Thyroid gland (tissue), 4 donors: ENCODE results near the gene HK3. TPM values are rescaled to one million over a fixed set of nuclear protein-coding genes. Genes with fewer than 3 reads are reported as not detected.

ENCODE experiments used
- DNase-seq, 2 donors: peaks; one replicate each; pipeline ENCODE4 v3.0.0-alpha.2; 2019
- H3K27ac ChIP-seq, 3 donors: fragments of 200-600 bp; sonication (generic); 1 replicate in 2 of 3; 2 replicates in 1 of 3; pipeline ENCODE4 v1.5.1; 2016 to 2019; ENCODE audit warnings: mild to moderate bottlenecking in 1 of 3, moderate library complexity in 1 of 3
- H3K27me3 ChIP-seq: fragments of 200-600 bp; sonication (generic); one replicate; pipeline ENCODE4 v1.5.1; 2019
- H3K36me3 ChIP-seq, 2 donors: fragments of 200-600 bp; sonication (generic); one replicate each; pipeline ENCODE4 v1.5.1; 2016 to 2019
- H3K4me1 ChIP-seq, 2 donors: fragments of 200-600 bp; sonication (generic); one replicate each; pipeline ENCODE4 v1.5.1; 2017 to 2019
- H3K4me3 ChIP-seq, 3 donors: fragments of 200-600 bp; sonication (generic); replicated peaks in 1 of 3; 1 replicate in 2 of 3; 2 replicates in 1 of 3; pipeline ENCODE4 v1.5.1; 2016; ENCODE audit warnings: mild to moderate bottlenecking in 1 of 3
- H3K9me3 ChIP-seq: fragments of 200-600 bp; sonication (generic); one replicate; pipeline ENCODE4 v1.5.1; 2017
- CTCF ChIP-seq, 6 experiments: fragments of 200-600 bp in 3 of 6; fragments of 450-650 bp in 3 of 6; sonication (generic) in 3 of 6; IDR thresholded peaks; one replicate each; pipeline ENCODE4 v1.5.1; 2016 to 2019; ENCODE audit warnings: antibody characterized with exemption in 6 of 6, mild to moderate bottlenecking in 2 of 6, inconsistent platforms in 1 of 6, moderate library complexity in 1 of 6
- POLR2A ChIP-seq, 2 donors: fragments of 450-650 bp; IDR thresholded peaks; one replicate each; pipeline ENCODE4 v1.6.1; 2017; ENCODE audit warnings: antibody characterized with exemption in 2 of 2, mild to moderate bottlenecking in 2 of 2, moderate library complexity in 1 of 2
- WGBS, 2 donors: methylation state at CpG; one replicate each; pipeline ENCODE4 v1.1.5; 2017; 5-methylcytosine and 5-hydroxymethylcytosine counted together
- intact Hi-C: fragments of 100-400 bp; cut with DNase I; formaldehyde crosslinking; loops from one replicate; pipeline ENCODE4 v1.15.1; 2023
- total RNA-seq, 4 donors: library from RNA; depleted of rRNA; stranded (reverse); fragments of >200 nt; gene quantifications; one replicate each; pipeline ENCODE4 v1.2.3, GENCODE V29; 2016

Gene HK3
- total RNA-seq, 4 donors from 2014 or later, result 0.67 to 3.1 (median 2.1) TPM

GRCh38 chr5:176831425-176831824, 67.7 kb downstream of the HK3 start:
- intact Hi-C loops, result no loop called here
- TF ChIP-seq CTCF (IDR thresholded peaks at IDR 0.05) (no peak), POLR2A (IDR thresholded peaks at IDR 0.05) (no peak)
- WGBS, 2 donors, result 58 to 72% methylated on average over 8 of the region's 8 CpGs

GRCh38 chr5:176830995-176831423, 68.1 kb downstream of the HK3 start:
- H3K36me3 ChIP-seq, result no peaks in the 10 kb centered on the region
- H3K27me3 ChIP-seq, result no peaks in the 10 kb centered on the region
- no peak overlapping the region for H3K4me3 ChIP-seq
- TF ChIP-seq POLR2A (IDR thresholded peaks at IDR 0.05) (no peak), CTCF (IDR thresholded peaks at IDR 0.05) (no peak)
- no peak overlapping the region for H3K27ac ChIP-seq
- intact Hi-C loops, result no loop called here
- 41 to 44% methylated on average over 8 to 9 of the region's 9 CpGs for WGBS, 2 donors
- no peaks in the 10 kb centered on the region for H3K9me3 ChIP-seq
- DNase-seq, result no peak
- H3K4me1 ChIP-seq, result no peaks in the 10 kb centered on the region

More at GRCh38 chr5:176831425-176831824, 67.7 kb downstream of the HK3 start:
- Histone ChIP-seq H3K4me3 (no peak overlapping the region), H3K36me3 (no peaks in the 10 kb centered on the region), H3K27me3 (no peaks in the 10 kb centered on the region), H3K27ac (no peak overlapping the region), H3K4me1 (no peaks in the 10 kb centered on the region), H3K9me3 (no peaks in the 10 kb centered on the region)
- DNase-seq, result no peak

Other genes with a start within 250 kb of the HK3 start
- under 1 TPM in 3 of 4 donors, not detected in 1; 0.34 to 0.67 (median 0.67) TPM for gene UNC5A, start 88.8 kb downstream of the HK3 start, total RNA-seq
- gene UIMC1, start 107.4 kb upstream of the HK3 start, total RNA-seq, result 10 to 100 TPM; 30.0 to 34.3 (median 32.4) TPM
- 10 to 100 TPM; 23.6 to 34.8 (median 26.2) TPM for gene ZNF346, start 123.3 kb upstream of the HK3 start, total RNA-seq
- gene FGFR4, start 187.6 kb upstream of the HK3 start, total RNA-seq, result 1 to 10 TPM in 2 of 4 donors, under 1 TPM in 1, not detected in 1; 0.49 to 1.2 (median 1.1) TPM
- gene NSD1, start 234.4 kb upstream of the HK3 start, total RNA-seq, result 100 to 1,000 TPM in 1 of 4 donors, 10 to 100 TPM in 3; 61.9 to 114 (median 73.9) TPM